Activated CD8-positive, alpha-beta memory T cell treated with anti-CD3 and anti-CD28 coated beads, Interleukin-2, amount 10 ng/mL, durations not matched to agents 7 days and 5 days (primary cell): Measurements from ENCODE around the gene AK5. TPM values are rescaled to one million over a fixed set of nuclear protein-coding genes. Genes with fewer than 3 reads are reported as not detected.

Source experiments
- ATAC-seq: fragments of 150-1000 bp; cut with Tn5 transposase; one replicate; pipeline ENCODE4 v1.10.0; 2021; ENCODE audit warnings: moderate library complexity
- CTCF ChIA-PET: fragments of 350-600 bp; sonication (Branson Sonifier 250); formaldehyde crosslinking; loops from one replicate; lab custom pipeline; 2021; ENCODE audit warnings: antibody characterized with exemption; lab: Charles Lee
- DNase-seq: peaks from one replicate; pipeline ENCODE4 v3.0.0-alpha.2; 2020
- H3K27ac Mint-ChIP-seq: one replicate; pipeline ENCODE4 v1.8.0; 2021; ENCODE audit warnings: mild to moderate bottlenecking, mixed read lengths
- H3K27me3 Mint-ChIP-seq: one replicate; pipeline ENCODE4 v1.8.0; 2021; ENCODE audit warnings: mixed read lengths
- H3K36me3 Mint-ChIP-seq: one replicate; pipeline ENCODE4 v1.8.0; 2021; ENCODE audit warnings: mild to moderate bottlenecking, mixed read lengths
- H3K4me1 Mint-ChIP-seq: one replicate; pipeline ENCODE4 v1.8.0; 2021; ENCODE audit warnings: mixed read lengths
- H3K4me3 Mint-ChIP-seq: one replicate; pipeline ENCODE4 v1.8.0; 2021; ENCODE audit warnings: mild to moderate bottlenecking, moderate library complexity, mixed read lengths
- H3K9me3 Mint-ChIP-seq: one replicate; pipeline ENCODE4 v1.8.0; 2022; ENCODE audit warnings: low read depth, mixed read lengths
- total RNA-seq, 2 experiments: library from RNA; stranded (reverse); gene quantifications; one replicate each; pipeline ENCODE4 v1.2.3, GENCODE V29; 2021

The AK5 gene
- total RNA-seq, 2 experiments from 2014 or later: not detected

- Mint-ChIP-seq H3K4me3 (no peak overlapping the region), H3K36me3 (no peaks in the 10 kb centered on the region), H3K4me1 (no peaks in the 10 kb centered on the region), H3K9me3 (no peaks in the 10 kb centered on the region), H3K27ac (no peak overlapping the region), H3K27me3 (no peaks in the 10 kb centered on the region)
- DNase-seq (no peak), ATAC-seq (no peak)
- CTCF ChIA-PET: no interaction called here
These were observed 146.2 kb downstream of the AK5 start for GRCh38 chr1:77428068-77428467.

GRCh38 chr1:77430966-77431690 is 149.3 kb downstream of the AK5 start:
- Mint-ChIP-seq H3K9me3 (no peaks in the 10 kb centered on the region), H3K27ac (no peak overlapping the region), H3K4me1 (peaks cover 5% of the 10 kb centered on the region), H3K27me3 (no peaks in the 10 kb centered on the region), H3K4me3 (no peak overlapping the region), H3K36me3 (peaks cover 2% of the 10 kb centered on the region)
- CTCF ChIA-PET: no interaction called here
- ATAC-seq: peak; percentile 60
- DNase-seq: no peak

DNA sequence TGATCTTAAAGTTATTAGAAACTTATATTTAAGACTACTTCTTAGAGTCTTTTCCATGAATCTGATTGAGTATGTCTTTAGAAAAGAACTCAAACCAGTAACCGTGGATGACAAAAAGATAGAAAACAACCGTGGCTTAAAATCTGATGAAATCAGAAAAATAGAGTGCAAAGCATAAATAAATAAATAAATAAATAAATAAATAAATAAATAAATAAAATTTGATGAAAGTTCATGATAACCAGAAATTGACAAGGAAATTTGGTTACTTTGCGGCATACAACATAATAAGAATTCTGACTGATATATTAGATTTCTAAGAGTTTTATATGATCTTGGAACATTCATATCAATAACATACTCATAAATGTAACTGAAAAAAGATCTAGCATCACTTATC is 152.1 kb downstream of the AK5 start:
- peaks cover 8% of the 10 kb centered on the region for H3K4me1 Mint-ChIP-seq
- no peak overlapping the region for H3K4me3 Mint-ChIP-seq
- no peak overlapping the region for H3K27ac Mint-ChIP-seq
- H3K27me3 Mint-ChIP-seq: no peaks in the 10 kb centered on the region
- no peaks in the 10 kb centered on the region for H3K9me3 Mint-ChIP-seq
- H3K36me3 Mint-ChIP-seq: peaks cover 2% of the 10 kb centered on the region
- DNase-seq (no peak), ATAC-seq (no peak)
- CTCF ChIA-PET: no interaction called here

- Mint-ChIP-seq H3K9me3 (peaks cover 2% of the 10 kb centered on the region), H3K4me3 (no peak overlapping the region), H3K4me1 (peaks cover 8% of the 10 kb centered on the region), H3K36me3 (peaks cover 4% of the 10 kb centered on the region), H3K27ac (no peak overlapping the region), H3K27me3 (no peaks in the 10 kb centered on the region)
- CTCF ChIA-PET: no interaction called here
- no peak for DNase-seq
- no peak for ATAC-seq
These were observed 153.1 kb downstream of the AK5 start for GRCh38 chr1:77434967-77435366.

- CTCF ChIA-PET: interaction anchor here (0.6 to 1.4 kb wide), 2 partner anchors 65 to 217 kb away, joined by 3 read pairs; no protein-coding TSS in a partner anchor
- Mint-ChIP-seq H3K27ac (no peak overlapping the region), H3K4me1 (peaks cover 8% of the 10 kb centered on the region), H3K36me3 (peaks cover 6% of the 10 kb centered on the region), H3K4me3 (no peak overlapping the region), H3K9me3 (peaks cover 4% of the 10 kb centered on the region), H3K27me3 (no peaks in the 10 kb centered on the region)
- DNase-seq (no peak), ATAC-seq (no peak)
These were observed 156.6 kb downstream of the AK5 start for GRCh38 chr1:77438236-77438913.

DNA sequence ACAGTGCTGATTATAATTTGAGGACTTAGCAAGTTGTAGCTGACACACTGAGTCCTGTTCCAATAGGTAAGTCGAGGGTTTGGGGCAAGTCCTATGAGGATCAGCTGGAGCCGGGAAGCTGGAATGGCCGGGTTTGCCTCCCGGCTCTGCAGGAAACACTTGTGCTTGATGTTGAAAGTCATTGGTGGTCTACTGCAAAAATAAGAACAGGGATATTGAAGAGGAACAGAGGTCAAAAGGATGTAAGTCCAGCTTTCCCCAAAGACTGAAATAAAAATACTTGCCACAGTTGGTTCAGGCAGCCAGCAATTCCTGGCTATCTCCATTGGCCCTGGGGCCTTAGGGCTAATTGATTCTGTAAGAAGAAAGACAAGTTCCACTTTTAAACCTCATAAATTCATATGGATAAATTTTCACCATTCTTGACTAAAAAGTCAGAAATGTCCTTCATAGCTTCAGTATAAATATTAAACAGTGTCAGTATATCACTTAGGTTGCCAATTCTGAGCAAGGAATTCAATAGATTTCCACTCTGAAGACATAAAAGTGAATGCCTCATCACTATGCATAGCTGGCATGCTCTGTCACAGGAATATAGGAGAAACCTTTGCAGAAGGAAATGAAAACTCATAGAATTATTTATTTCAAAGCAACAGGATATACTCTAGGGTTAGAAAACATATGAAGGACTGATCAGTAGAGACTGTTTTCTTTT is 165.2 kb downstream of the AK5 start:
- Mint-ChIP-seq H3K4me3 (no peak overlapping the region), H3K27ac (no peak overlapping the region), H3K4me1 (no peaks in the 10 kb centered on the region), H3K27me3 (peaks cover 4% of the 10 kb centered on the region), H3K9me3 (no peaks in the 10 kb centered on the region), H3K36me3 (no peaks in the 10 kb centered on the region)
- DNase-seq: no peak
- ATAC-seq: no peak
- CTCF ChIA-PET: interaction anchor here (1.6 kb wide), 1 partner anchor 10 kb away, joined by 3 read pairs; no protein-coding TSS in a partner anchor

DNA sequence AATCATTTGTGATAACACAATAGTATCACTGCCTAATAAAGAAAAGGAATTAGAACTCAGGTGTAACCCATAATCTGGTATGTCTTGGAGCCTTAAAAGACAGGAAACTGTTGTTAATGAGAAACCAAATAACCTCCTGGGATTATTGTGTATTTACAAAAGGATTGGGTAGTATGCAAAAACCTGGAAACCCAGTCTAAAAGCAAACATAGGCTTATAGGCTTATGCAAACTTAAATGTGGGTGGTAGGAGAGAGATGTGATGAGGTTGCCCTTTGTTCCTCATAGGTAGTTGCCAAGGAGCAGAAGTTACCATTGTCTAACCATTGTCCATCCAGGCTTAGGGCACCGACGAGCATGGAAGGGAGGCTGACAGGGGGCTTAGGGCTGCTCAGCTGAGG is 165.8 kb downstream of the AK5 start:
- no peak for ATAC-seq
- H3K9me3 Mint-ChIP-seq: no peaks in the 10 kb centered on the region
- no peak overlapping the region for H3K4me3 Mint-ChIP-seq
- no peaks in the 10 kb centered on the region for H3K4me1 Mint-ChIP-seq
- H3K36me3 Mint-ChIP-seq: no peaks in the 10 kb centered on the region
- H3K27ac Mint-ChIP-seq: no peak overlapping the region
- H3K27me3 Mint-ChIP-seq: peaks cover 4% of the 10 kb centered on the region
- CTCF ChIA-PET: no interaction called here
- DNase-seq: no peak

GRCh38 chr1:77459881-77460280 is 178.1 kb downstream of the AK5 start:
- no peak overlapping the region for H3K27ac Mint-ChIP-seq
- no peaks in the 10 kb centered on the region for H3K27me3 Mint-ChIP-seq
- no peaks in the 10 kb centered on the region for H3K9me3 Mint-ChIP-seq
- H3K36me3 Mint-ChIP-seq: no peaks in the 10 kb centered on the region
- CTCF ChIA-PET: no interaction called here
- H3K4me1 Mint-ChIP-seq: no peaks in the 10 kb centered on the region
- ATAC-seq (no peak), DNase-seq (no peak)
- H3K4me3 Mint-ChIP-seq: no peak overlapping the region

- Mint-ChIP-seq H3K36me3 (no peaks in the 10 kb centered on the region), H3K27me3 (peaks cover 2% of the 10 kb centered on the region), H3K4me1 (no peaks in the 10 kb centered on the region), H3K9me3 (no peaks in the 10 kb centered on the region), H3K4me3 (no peak overlapping the region), H3K27ac (no peak overlapping the region)
- DNase-seq (no peak), ATAC-seq (no peak)
- CTCF ChIA-PET: interaction anchor here (0.7 to 1.3 kb wide), 2 partner anchors 12 to 16 kb away, joined by 3 read pairs; no protein-coding TSS in a partner anchor
These were observed 179.9 kb downstream of the AK5 start for GRCh38 chr1:77461691-77462090.

- Mint-ChIP-seq H3K4me3 (no peak overlapping the region), H3K27ac (no peak overlapping the region), H3K9me3 (no peaks in the 10 kb centered on the region), H3K4me1 (no peaks in the 10 kb centered on the region), H3K36me3 (no peaks in the 10 kb centered on the region), H3K27me3 (peaks cover 2% of the 10 kb centered on the region)
- CTCF ChIA-PET: no interaction called here
- no peak for DNase-seq
- no peak for ATAC-seq
These were observed 181.4 kb downstream of the AK5 start for GRCh38 chr1:77463216-77463615.

DNA sequence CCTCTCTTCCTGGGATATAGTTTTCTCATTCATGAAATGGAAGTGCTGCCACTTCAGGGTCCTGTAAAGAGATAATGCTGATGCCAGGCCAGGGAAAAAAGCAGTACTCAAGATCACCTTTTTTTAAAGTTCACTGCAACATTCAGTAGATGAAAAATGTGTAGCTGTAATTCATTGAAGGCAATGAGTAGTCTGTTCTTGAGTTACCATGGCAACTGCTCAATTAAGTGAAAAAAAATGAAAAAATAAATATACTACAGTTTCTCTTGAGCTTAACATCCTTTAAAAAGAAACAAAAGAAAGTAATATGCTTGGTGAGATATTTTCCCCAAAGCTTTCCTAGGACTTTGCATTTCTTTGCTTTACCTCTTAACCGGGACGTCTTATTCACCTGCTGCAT is 183.3 kb downstream of the AK5 start:
- no peak overlapping the region for H3K4me3 Mint-ChIP-seq
- CTCF ChIA-PET: no interaction called here
- H3K27ac Mint-ChIP-seq: no peak overlapping the region

DNA sequence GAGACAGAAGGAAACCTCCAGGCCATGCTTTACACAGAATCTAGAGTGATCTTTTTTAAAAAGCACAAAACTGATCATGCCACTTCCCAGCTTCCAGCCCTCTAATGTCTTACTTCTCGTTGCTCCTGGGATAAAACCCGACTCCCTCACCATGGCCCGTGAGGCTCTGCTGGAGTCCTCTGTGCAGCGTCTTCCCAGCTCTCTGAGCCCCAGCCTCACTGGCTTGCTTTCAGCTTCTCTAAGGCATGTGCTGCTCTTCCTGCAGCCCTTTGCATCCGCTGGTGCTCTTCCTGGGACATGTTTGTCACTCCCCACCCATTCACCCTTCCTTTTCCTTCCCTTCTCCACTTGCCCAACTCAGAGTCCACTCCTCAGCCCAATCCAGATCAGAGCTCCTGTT is 184.1 kb downstream of the AK5 start:
- no peak overlapping the region for H3K27ac Mint-ChIP-seq
- no peak overlapping the region for H3K4me3 Mint-ChIP-seq
- no peaks in the 10 kb centered on the region for H3K9me3 Mint-ChIP-seq
- ATAC-seq (no peak), DNase-seq (no peak)
- H3K4me1 Mint-ChIP-seq: no peaks in the 10 kb centered on the region
- H3K27me3 Mint-ChIP-seq: peaks cover 2% of the 10 kb centered on the region
- CTCF ChIA-PET: no interaction called here
- H3K36me3 Mint-ChIP-seq: no peaks in the 10 kb centered on the region

More for the DNA sequence above, 183.3 kb downstream of the AK5 start:
- H3K9me3 Mint-ChIP-seq: no peaks in the 10 kb centered on the region
- ATAC-seq (no peak), DNase-seq (no peak)
- peaks cover 2% of the 10 kb centered on the region for H3K27me3 Mint-ChIP-seq
- no peaks in the 10 kb centered on the region for H3K36me3 Mint-ChIP-seq
- H3K4me1 Mint-ChIP-seq: no peaks in the 10 kb centered on the region

GRCh38 chr1:77467021-77467595 is 185.3 kb downstream of the AK5 start:
- peaks cover 2% of the 10 kb centered on the region for H3K27me3 Mint-ChIP-seq
- ATAC-seq (no peak), DNase-seq (no peak)
- CTCF ChIA-PET: no interaction called here
- no peaks in the 10 kb centered on the region for H3K9me3 Mint-ChIP-seq
- no peaks in the 10 kb centered on the region for H3K36me3 Mint-ChIP-seq
- no peak overlapping the region for H3K27ac Mint-ChIP-seq
- H3K4me3 Mint-ChIP-seq: no peak overlapping the region
- no peaks in the 10 kb centered on the region for H3K4me1 Mint-ChIP-seq
